Lower lobe of right lung (tissue), 2 donors: Measurements from ENCODE around the gene SYNGR1. TPM values are rescaled to one million over a fixed set of nuclear protein-coding genes. Genes with fewer than 3 reads are reported as not detected.

Source experiments
- ATAC-seq, 2 donors: fragments of 200-7000 bp; cut with Tn5 transposase; one replicate each; pipeline ENCODE4 v1.9.1; 2020 to 2022; ENCODE audit warnings: mild to moderate bottlenecking in 2 of 2, moderate library complexity in 2 of 2
- DNase-seq: peaks from one replicate; pipeline ENCODE4 v3.0.0-alpha.2; 2020
- H3K27ac ChIP-seq: fragments of 200-600 bp; one replicate; pipeline ENCODE4 v1.8.0; 2022
- H3K27me3 ChIP-seq: fragments of 200-600 bp; one replicate; pipeline ENCODE4 v1.8.0; 2022; ENCODE audit warnings: low read depth
- H3K36me3 ChIP-seq: fragments of 200-600 bp; one replicate; pipeline ENCODE4 v1.8.0; 2022; ENCODE audit warnings: mild to moderate bottlenecking
- H3K4me1 ChIP-seq: fragments of 200-600 bp; one replicate; pipeline ENCODE4 v1.8.0; 2022
- H3K4me3 ChIP-seq: fragments of 200-600 bp; one replicate; pipeline ENCODE4 v1.8.0; 2022; ENCODE audit warnings: mild to moderate bottlenecking
- H3K9me3 ChIP-seq: fragments of 200-600 bp; one replicate; pipeline ENCODE4 v1.8.0; 2022
- intact Hi-C: fragments of 100-400 bp; cut with DNase I; formaldehyde crosslinking; loops from one replicate; pipeline ENCODE4 v1.11.0; 2022
- total RNA-seq: library from RNA; stranded (reverse); fragmentation: NEBNext Ultra II Directional; extraction: Animal tissue kit (Norgen Biotek cat#: 25700); gene quantifications from one replicate; pipeline ENCODE4 v1.2.1, GENCODE V29; 2021
- TF ChIP-seq, protein P1 (sequence below): fragments of 200-600 bp; IDR thresholded peaks from one replicate; pipeline ENCODE4 v1.8.0; 2022; ENCODE audit warnings: antibody characterized with exemption, mild to moderate bottlenecking
- donor health status: DM: no; HTN: yes; CAD: no; lungs with severe emphysema.

The SYNGR1 gene
- total RNA-seq, 1 donor from 2014 or later: 13.4 TPM

DNA sequence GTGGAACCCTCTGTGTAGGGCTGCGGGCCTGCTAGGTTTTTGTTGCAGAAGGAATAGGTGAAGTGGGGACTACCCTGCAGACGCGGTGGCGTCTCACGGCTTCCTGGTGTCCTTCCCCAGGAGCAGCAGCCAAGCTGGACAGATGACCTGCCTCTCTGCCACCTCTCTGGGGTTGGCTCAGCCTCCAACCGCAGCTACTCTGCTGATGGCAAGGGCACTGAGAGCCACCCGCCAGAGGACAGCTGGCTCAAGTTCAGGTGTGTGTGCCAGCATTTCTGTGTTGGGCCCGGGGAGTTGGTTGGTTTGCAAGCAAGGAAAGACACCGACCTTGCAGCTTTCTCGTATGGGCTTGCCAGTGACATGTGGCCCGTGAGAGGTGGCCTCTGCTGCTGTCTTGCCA lies 65.1 kb downstream of the SYNGR1 start:
- ATAC-seq (no peak), DNase-seq (no peak)
- Histone ChIP-seq H3K27me3 (no peaks in the 10 kb centered on the region), H3K4me1 (peaks cover 6% of the 10 kb centered on the region), H3K36me3 (peaks cover 49% of the 10 kb centered on the region), H3K27ac (no peak overlapping the region), H3K9me3 (no peaks in the 10 kb centered on the region), H3K4me3 (no peak overlapping the region)
- intact Hi-C loops: no loop called here
- TF ChIP-seq, protein P1, sequence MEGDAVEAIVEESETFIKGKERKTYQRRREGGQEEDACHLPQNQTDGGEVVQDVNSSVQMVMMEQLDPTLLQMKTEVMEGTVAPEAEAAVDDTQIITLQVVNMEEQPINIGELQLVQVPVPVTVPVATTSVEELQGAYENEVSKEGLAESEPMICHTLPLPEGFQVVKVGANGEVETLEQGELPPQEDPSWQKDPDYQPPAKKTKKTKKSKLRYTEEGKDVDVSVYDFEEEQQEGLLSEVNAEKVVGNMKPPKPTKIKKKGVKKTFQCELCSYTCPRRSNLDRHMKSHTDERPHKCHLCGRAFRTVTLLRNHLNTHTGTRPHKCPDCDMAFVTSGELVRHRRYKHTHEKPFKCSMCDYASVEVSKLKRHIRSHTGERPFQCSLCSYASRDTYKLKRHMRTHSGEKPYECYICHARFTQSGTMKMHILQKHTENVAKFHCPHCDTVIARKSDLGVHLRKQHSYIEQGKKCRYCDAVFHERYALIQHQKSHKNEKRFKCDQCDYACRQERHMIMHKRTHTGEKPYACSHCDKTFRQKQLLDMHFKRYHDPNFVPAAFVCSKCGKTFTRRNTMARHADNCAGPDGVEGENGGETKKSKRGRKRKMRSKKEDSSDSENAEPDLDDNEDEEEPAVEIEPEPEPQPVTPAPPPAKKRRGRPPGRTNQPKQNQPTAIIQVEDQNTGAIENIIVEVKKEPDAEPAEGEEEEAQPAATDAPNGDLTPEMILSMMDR: no peak

DNA sequence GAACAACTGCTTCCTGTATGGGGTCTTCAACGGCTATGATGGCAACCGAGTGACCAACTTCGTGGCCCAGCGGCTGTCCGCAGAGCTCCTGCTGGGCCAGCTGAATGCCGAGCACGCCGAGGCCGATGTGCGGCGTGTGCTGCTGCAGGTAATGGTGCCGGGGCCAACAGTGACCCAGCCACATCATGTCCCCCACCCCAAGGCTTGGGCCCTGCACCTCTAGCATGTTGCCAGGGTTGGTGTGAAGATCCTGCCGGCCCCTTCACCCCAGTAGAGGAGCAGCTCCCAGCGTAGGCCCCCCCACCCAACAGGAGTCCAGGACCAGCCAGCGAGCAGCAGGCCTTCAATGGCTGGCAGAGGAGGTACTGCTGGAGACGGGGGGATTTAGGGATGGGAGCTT lies 65.7 kb downstream of the SYNGR1 start:
- no peak for ATAC-seq
- H3K4me1 ChIP-seq: peaks cover 6% of the 10 kb centered on the region
- TF ChIP-seq, protein P1: no peak
- no peaks in the 10 kb centered on the region for H3K27me3 ChIP-seq
- H3K36me3 ChIP-seq: peaks cover 55% of the 10 kb centered on the region
- no peak for DNase-seq
- H3K9me3 ChIP-seq: no peaks in the 10 kb centered on the region
- no peak overlapping the region for H3K27ac ChIP-seq
- intact Hi-C loops: no loop called here
- no peak overlapping the region for H3K4me3 ChIP-seq

DNA sequence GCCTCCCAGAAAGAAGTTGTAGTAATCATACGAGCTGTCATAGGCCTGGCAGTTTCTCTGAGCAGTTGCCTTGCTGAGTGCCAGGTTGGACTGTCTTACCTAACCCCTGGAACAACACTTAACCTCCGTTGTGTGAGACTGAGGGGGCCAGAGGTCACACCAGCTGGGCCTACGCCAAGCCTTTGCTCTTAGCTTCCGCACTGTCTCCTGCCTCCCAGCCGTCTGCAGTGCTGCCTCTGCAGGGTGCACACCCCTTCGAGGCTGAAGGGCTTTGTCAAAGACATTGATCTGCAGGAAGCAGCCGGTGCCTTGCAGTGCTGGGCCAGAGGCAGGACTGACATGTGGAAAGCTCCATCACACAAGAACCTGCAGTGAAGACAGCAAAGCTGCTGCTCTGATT lies 66.5 kb downstream of the SYNGR1 start:
- ATAC-seq (no peak), DNase-seq (no peak)
- H3K27ac ChIP-seq: no peak overlapping the region
- H3K9me3 ChIP-seq: no peaks in the 10 kb centered on the region
- no peaks in the 10 kb centered on the region for H3K27me3 ChIP-seq
- TF ChIP-seq, protein P1: no peak
- peaks cover 62% of the 10 kb centered on the region for H3K36me3 ChIP-seq
- peaks cover 6% of the 10 kb centered on the region for H3K4me1 ChIP-seq
- no peak overlapping the region for H3K4me3 ChIP-seq
- intact Hi-C loops: no loop called here

DNA sequence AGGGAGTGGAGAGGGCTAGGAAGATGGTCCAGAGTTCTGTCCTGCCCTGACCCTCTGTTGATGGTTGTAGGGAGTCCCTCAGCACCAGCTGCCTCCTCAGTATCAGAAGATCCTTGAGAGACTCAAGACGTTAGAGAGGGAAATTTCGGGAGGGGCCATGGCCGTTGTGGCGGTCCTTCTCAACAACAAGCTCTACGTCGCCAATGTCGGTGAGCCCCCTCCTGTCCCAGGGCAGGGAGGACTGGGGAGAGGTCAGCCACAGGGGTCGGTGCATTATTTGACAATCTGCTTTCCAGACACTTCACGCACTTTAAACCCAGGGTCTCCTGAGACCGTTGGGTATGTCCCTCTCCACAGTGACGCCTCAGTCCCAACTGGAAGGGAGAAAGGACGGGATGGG lies 67.8 kb downstream of the SYNGR1 start:
- DNase-seq (no peak), ATAC-seq (no peak)
- intact Hi-C loops: no loop called here
- Histone ChIP-seq H3K36me3 (peaks cover 75% of the 10 kb centered on the region), H3K27ac (no peak overlapping the region), H3K9me3 (no peaks in the 10 kb centered on the region), H3K4me1 (no peaks in the 10 kb centered on the region), H3K4me3 (no peak overlapping the region), H3K27me3 (no peaks in the 10 kb centered on the region)
- TF ChIP-seq, protein P1: no peak

DNA sequence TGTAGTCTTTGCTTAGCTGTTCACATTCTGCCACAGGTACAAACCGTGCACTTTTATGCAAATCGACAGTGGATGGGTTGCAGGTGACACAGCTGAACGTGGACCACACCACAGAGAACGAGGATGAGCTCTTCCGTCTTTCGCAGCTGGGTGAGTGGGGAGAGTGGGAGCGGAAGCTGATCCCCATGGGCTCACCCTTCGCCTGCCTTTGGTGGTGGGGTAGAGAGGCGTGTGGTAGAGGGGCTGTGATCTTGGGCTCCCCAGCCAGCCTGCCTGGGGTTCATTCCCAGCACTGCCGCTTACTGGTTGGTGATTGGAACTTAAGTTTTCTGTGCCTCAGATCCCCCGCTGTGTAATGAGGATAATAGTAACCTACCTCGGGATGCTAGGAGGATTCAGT lies 68.9 kb downstream of the SYNGR1 start:
- TF ChIP-seq, protein P1: no peak
- Histone ChIP-seq H3K27ac (no peak overlapping the region), H3K27me3 (no peaks in the 10 kb centered on the region), H3K4me3 (no peak overlapping the region), H3K4me1 (no peaks in the 10 kb centered on the region), H3K36me3 (peaks cover 84% of the 10 kb centered on the region), H3K9me3 (no peaks in the 10 kb centered on the region)
- ATAC-seq (no peak), DNase-seq (no peak)
- intact Hi-C loops: no loop called here

DNA sequence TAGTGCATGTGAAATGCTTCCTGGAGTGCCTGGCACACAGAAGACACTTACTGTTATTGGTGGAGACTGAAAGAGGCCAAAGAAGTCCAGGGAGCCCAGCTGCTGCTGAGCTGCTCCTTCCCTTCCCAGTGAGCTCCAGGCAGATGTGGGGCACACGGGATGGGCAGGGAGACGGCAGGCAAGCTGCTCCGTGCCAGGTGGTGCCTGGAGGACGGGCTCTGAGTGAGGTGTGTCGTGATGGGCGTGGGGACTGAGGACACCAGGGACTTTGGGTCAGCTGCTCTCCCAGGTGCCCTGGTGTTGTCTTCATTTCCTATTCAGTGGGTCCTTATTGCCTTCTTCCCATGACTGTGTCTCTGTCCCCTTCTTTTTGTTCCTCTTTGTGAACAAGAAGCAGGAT lies 69.3 kb downstream of the SYNGR1 start:
- Histone ChIP-seq H3K4me3 (no peak overlapping the region), H3K9me3 (no peaks in the 10 kb centered on the region), H3K4me1 (no peaks in the 10 kb centered on the region), H3K27ac (no peak overlapping the region), H3K36me3 (peaks cover 88% of the 10 kb centered on the region), H3K27me3 (no peaks in the 10 kb centered on the region)
- intact Hi-C loops: no loop called here
- TF ChIP-seq, protein P1: no peak
- ATAC-seq (no peak), DNase-seq (no peak)
